B cell (primary cell): ENCODE data around the gene CATSPER3. TPM values are rescaled to one million over a fixed set of nuclear protein-coding genes. Genes with fewer than 3 reads are reported as not detected.

Experiments used
- ATAC-seq: fragments of 200-7000 bp; cut with Tn5 transposase; one replicate; pipeline ENCODE4 v1.10.0; 2021; ENCODE audit warnings: low read depth, mild to moderate bottlenecking, moderate number of reproducible peaks, moderate library complexity
- CTCF ChIA-PET: fragments of 350-600 bp; sonication (Branson Sonifier 250); formaldehyde crosslinking; loops from one replicate; lab custom pipeline; 2021; ENCODE audit warnings: antibody characterized with exemption, inconsistent platforms; lab: Charles Lee
- POLR2A ChIA-PET: fragments of 350-600 bp; sonication (Branson Sonifier 250); formaldehyde crosslinking; loops from one replicate; lab custom pipeline; 2021; ENCODE audit warnings: antibody characterized with exemption; lab: Charles Lee
- DNase-seq: peaks from one replicate; pipeline ENCODE4 v3.0.0; 2013
- H2AFZ ChIP-seq: 2 replicates; pipeline ENCODE4 v1.6.1; 2012; ENCODE audit warnings: mild to moderate bottlenecking, low read depth, low read length; ENCODE audit not compliant: insufficient read depth, poor library complexity, severe bottlenecking
- H3K27ac ChIP-seq, 2 donors: 1 replicate in 1 of 2; 2 replicates in 1 of 2; pipeline ENCODE4 v1.5.1; 2012 to 2013; ENCODE audit warnings: low read length in 2 of 2, mild to moderate bottlenecking in 2 of 2, moderate library complexity in 1 of 2
- H3K27me3 ChIP-seq, 4 experiments: fragments of 200-600 bp in 1 of 4; sonication (generic) in 1 of 4; replicated peaks in 1 of 4; 1 replicate in 2 of 4; 2 replicates in 2 of 4; pipeline versions ENCODE4 v1.6.1 to v1.7.0; 2013 to 2016; ENCODE audit warnings: low read length in 3 of 4, mild to moderate bottlenecking in 2 of 4, mixed read lengths in 1 of 4, moderate library complexity in 1 of 4; ENCODE audit not compliant: insufficient read depth in 4 of 4, control insufficient read depth in 3 of 4; ENCODE audit errors: control extremely low read depth in 1 of 4
- H3K36me3 ChIP-seq, 2 experiments: replicated peaks in 1 of 2; 1 replicate in 1 of 2; 2 replicates in 1 of 2; pipeline versions ENCODE4 v1.6.1 to v1.7.1; 2013; ENCODE audit warnings: low read length in 1 of 2; ENCODE audit not compliant: insufficient read depth in 2 of 2, control insufficient read depth in 1 of 2; ENCODE audit errors: control extremely low read depth in 1 of 2, extremely low read depth in 1 of 2
- H3K4me1 ChIP-seq, 2 donors: fragments of 200-600 bp in 1 of 2; sonication (generic) in 1 of 2; 1 replicate in 1 of 2; 2 replicates in 1 of 2; pipeline versions ENCODE4 v1.5.1 to v1.6.1; 2013 to 2017; ENCODE audit warnings: low read length in 2 of 2; ENCODE audit not compliant: control insufficient read depth in 2 of 2, insufficient read depth in 2 of 2
- H3K4me2 ChIP-seq: replicated peaks from 2 replicates; pipeline ENCODE3; 2012; ENCODE audit warnings: mild to moderate bottlenecking, low read depth, low read length; ENCODE audit not compliant: poor library complexity, severe bottlenecking
- H3K4me3 ChIP-seq, 5 experiments: fragments of 200-600 bp in 1 of 5; sonication (generic) in 1 of 5; 1 replicate in 3 of 5; 2 replicates in 2 of 5; pipeline versions ENCODE4 v1.5.1 to v1.7.0; 2011 to 2016; ENCODE audit warnings: low read length in 4 of 5, mild to moderate bottlenecking in 4 of 5, low read depth in 2 of 5, control low read depth in 1 of 5, moderate library complexity in 1 of 5; ENCODE audit not compliant: insufficient read depth in 1 of 5; ENCODE audit errors: control extremely low read depth in 1 of 5, extremely low read depth in 1 of 5
- H3K79me2 ChIP-seq: fragments of 200-600 bp; sonication (generic); one replicate; pipeline ENCODE4 v1.6.0; 2016; ENCODE audit warnings: low read length; ENCODE audit not compliant: control insufficient read depth, insufficient read depth
- H3K9ac ChIP-seq: fragments of 200-600 bp; sonication (generic); 2 replicates; pipeline ENCODE4 v1.6.1; 2017; ENCODE audit warnings: mild to moderate bottlenecking, low read length, moderate library complexity
- H3K9me3 ChIP-seq, 3 donors: one replicate each; pipeline versions ENCODE4 v1.6.1 to v1.7.1; 2013; ENCODE audit warnings: low read length in 2 of 3; ENCODE audit not compliant: control insufficient read depth in 2 of 3, insufficient read depth in 1 of 3; ENCODE audit errors: control extremely low read depth in 1 of 3
- H4K20me1 ChIP-seq: 2 replicates; pipeline ENCODE4 v1.6.0; 2012; ENCODE audit warnings: mild to moderate bottlenecking, low read length; ENCODE audit not compliant: insufficient read depth, control insufficient read depth, poor library complexity, severe bottlenecking
- H3K27ac Mint-ChIP-seq: one replicate; pipeline ENCODE4 v1.8.0; 2021; ENCODE audit warnings: mixed read lengths
- H3K27me3 Mint-ChIP-seq: one replicate; pipeline ENCODE4 v1.8.0; 2021; ENCODE audit warnings: mixed read lengths
- H3K4me1 Mint-ChIP-seq: one replicate; pipeline ENCODE4 v1.8.0; 2021; ENCODE audit warnings: mixed read lengths
- H3K4me3 Mint-ChIP-seq: one replicate; pipeline ENCODE4 v1.8.0; 2021; ENCODE audit warnings: mixed read lengths
- H3K9me3 Mint-ChIP-seq: one replicate; pipeline ENCODE4 v1.8.0; 2022; ENCODE audit warnings: mixed read lengths; ENCODE audit not compliant: insufficient read depth
- EZH2 ChIP-seq: IDR thresholded peaks from 2 replicates; pipeline ENCODE4 v1.6.1; 2012; ENCODE audit warnings: borderline replicate concordance, low read depth, mild to moderate bottlenecking, moderate library complexity, low read length; ENCODE audit not compliant: insufficient read depth, poor library complexity, severe bottlenecking
- WGBS: methylation state at CpG from one replicate; pipeline ENCODE4 v1.1.5; 2013; ENCODE audit warnings: missing lambda C conversion rate; ENCODE audit not compliant: insufficient coverage; 5-methylcytosine and 5-hydroxymethylcytosine counted together
- intact Hi-C: fragments of 100-400 bp; cut with micrococcal nuclease; formaldehyde crosslinking; loops from one replicate; pipeline ENCODE4 v1.10.0; 2022
- polyA plus RNA-seq: library from polyadenylated mRNA; depleted of rRNA; stranded (reverse); fragments of >200 nt; gene quantifications from 2 replicates; pipeline ENCODE4 v1.2.3, GENCODE V29; 2012
- total RNA-seq, 2 donors: library from RNA; stranded (reverse); fragments of 120-200 nt in 1 of 2; gene quantifications; 1 replicate in 1 of 2; 2 replicates in 1 of 2; pipeline versions ENCODE4 v1.2.3 to v1.2.4, GENCODE V29; 2013 to 2022
- TF ChIP-seq, protein P1 (sequence below): fragments of 200-600 bp; IDR thresholded peaks from one replicate; pipeline ENCODE4 v1.8.0; 2022; ENCODE audit warnings: antibody characterized with exemption, mild to moderate bottlenecking

The CATSPER3 gene
- total and polyA plus RNA-seq, 2 donors (not counting 1 experiment from before 2014, with no cell fraction given), result 0.79 to 1.3 TPM

- Histone ChIP-seq H3K4me2 (no peak overlapping the region), H3K9ac (no peak overlapping the region), H3K27me3 (no peaks in the 10 kb centered on the region), H3K4me3 (no peak overlapping the region), H3K79me2 (no peaks in the 10 kb centered on the region), H2AFZ (no peak overlapping the region), H3K27ac (no peak overlapping the region), H3K4me1 (no peaks in the 10 kb centered on the region), H3K9me3 (peaks cover 3 to 10% (median 6%) of the 10 kb centered on the region in 3 donors), H3K36me3 (no peaks in the 10 kb centered on the region), H4K20me1 (no peaks in the 10 kb centered on the region)
- H3K4me1 Mint-ChIP-seq, result no peaks in the 10 kb centered on the region
- H3K27me3 Mint-ChIP-seq, result no peaks in the 10 kb centered on the region
- 88% methylated on average over 3 of the region's 5 CpGs for WGBS
- DNase-seq (no peak), ATAC-seq (no peak)
- H3K4me3 Mint-ChIP-seq, result no peak overlapping the region
- peaks cover 4% of the 10 kb centered on the region for H3K9me3 Mint-ChIP-seq
- ChIA-PET CTCF (interaction anchor here (1.7 kb wide), 1 partner anchor 32 kb away, joined by 3 read pairs; no protein-coding TSS in a partner anchor), POLR2A (no interaction called here)
- H3K27ac Mint-ChIP-seq, result no peak overlapping the region
- intact Hi-C loops, result no loop called here
- TF ChIP-seq EZH2, result no peak
- TF ChIP-seq, protein P1, sequence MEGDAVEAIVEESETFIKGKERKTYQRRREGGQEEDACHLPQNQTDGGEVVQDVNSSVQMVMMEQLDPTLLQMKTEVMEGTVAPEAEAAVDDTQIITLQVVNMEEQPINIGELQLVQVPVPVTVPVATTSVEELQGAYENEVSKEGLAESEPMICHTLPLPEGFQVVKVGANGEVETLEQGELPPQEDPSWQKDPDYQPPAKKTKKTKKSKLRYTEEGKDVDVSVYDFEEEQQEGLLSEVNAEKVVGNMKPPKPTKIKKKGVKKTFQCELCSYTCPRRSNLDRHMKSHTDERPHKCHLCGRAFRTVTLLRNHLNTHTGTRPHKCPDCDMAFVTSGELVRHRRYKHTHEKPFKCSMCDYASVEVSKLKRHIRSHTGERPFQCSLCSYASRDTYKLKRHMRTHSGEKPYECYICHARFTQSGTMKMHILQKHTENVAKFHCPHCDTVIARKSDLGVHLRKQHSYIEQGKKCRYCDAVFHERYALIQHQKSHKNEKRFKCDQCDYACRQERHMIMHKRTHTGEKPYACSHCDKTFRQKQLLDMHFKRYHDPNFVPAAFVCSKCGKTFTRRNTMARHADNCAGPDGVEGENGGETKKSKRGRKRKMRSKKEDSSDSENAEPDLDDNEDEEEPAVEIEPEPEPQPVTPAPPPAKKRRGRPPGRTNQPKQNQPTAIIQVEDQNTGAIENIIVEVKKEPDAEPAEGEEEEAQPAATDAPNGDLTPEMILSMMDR, result no peak
These were observed 18.4 kb upstream of the CATSPER3 start for GRCh38 chr5:134949316-134949715.

DNA sequence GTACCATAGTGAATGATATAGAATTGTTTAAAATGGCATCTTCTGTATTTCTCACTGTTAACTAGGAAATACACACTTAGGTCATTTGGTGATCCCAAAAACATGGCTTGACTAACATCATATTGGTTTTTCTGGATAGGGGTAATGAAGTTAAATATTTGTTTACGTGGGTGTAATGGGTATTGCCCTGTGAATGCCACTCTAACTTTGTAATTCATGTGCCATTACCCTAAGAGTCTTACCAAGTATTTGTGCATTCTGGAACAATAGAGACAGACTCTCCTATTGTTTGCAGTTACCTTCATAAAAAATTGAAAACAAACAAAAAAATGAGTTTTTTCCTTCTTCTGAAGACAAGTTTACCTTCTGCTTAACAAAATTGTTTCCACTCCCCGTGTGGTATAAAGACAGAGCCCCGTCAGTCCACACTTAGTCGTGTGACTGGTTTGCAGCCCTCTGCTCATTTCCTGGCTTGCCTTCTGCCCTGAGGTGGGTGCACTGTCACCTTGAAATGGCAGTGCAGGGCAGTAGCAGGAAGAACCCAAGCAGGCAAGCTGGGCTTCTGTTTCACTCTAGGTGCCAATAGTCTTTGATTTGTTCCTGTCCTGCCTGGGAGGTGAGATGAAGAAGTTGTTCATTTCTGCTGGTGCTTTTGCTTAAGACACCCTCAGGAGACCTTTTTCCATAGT, 9.6 kb upstream of the CATSPER3 start:
- TF ChIP-seq EZH2, result no peak
- TF ChIP-seq, protein P1, result no peak
- H3K27ac Mint-ChIP-seq, result no peak overlapping the region
- Histone ChIP-seq H3K36me3 (peaks cover 2 to 11% of the 10 kb centered on the region in 2 experiments), H4K20me1 (no peaks in the 10 kb centered on the region), H3K9me3 (peaks cover 5 to 21% (median 8%) of the 10 kb centered on the region in 3 donors), H3K4me3 (no peak overlapping the region), H3K4me2 (no peak overlapping the region), H3K79me2 (no peaks in the 10 kb centered on the region), H3K27ac (no peak overlapping the region), H3K4me1 (no peaks in the 10 kb centered on the region), H3K9ac (no peak overlapping the region), H2AFZ (no peak overlapping the region), H3K27me3 (no peaks in the 10 kb centered on the region)
- CTCF ChIA-PET, result no interaction called here
- H3K4me3 Mint-ChIP-seq, result no peak overlapping the region
- ATAC-seq (no peak), DNase-seq (no peak)
- intact Hi-C loops, result no loop called here
- no peaks in the 10 kb centered on the region for H3K4me1 Mint-ChIP-seq
- no peaks in the 10 kb centered on the region for H3K27me3 Mint-ChIP-seq
- POLR2A ChIA-PET, result no interaction called here
- 94% methylated on average over 4 of the region's 4 CpGs for WGBS
- H3K9me3 Mint-ChIP-seq, result peaks cover 3% of the 10 kb centered on the region
